HEK293 (cell line): Measurements from ENCODE around the gene ELOVL5.

Experiments used
- CTCF ChIP-seq: fragments of 450-650 bp; formaldehyde crosslinking; IDR thresholded peaks from 2 replicates; pipeline ENCODE4 v1.5.1; 2016; ENCODE audit warnings: missing biosample characterization, missing genetic modification characterization
- MYNN ChIP-seq: fragments of 450-650 bp; formaldehyde crosslinking; IDR thresholded peaks from 2 replicates; pipeline ENCODE4 v1.5.1; 2016; ENCODE audit warnings: missing biosample characterization, missing genetic modification characterization, borderline replicate concordance
- MZF1 ChIP-seq: fragments of 450-650 bp; formaldehyde crosslinking; IDR thresholded peaks from 2 replicates; pipeline ENCODE4 v1.5.1; 2017; ENCODE audit warnings: missing biosample characterization, missing genetic modification characterization, borderline replicate concordance
- ZBTB20 ChIP-seq: fragments of 450-650 bp; formaldehyde crosslinking; IDR thresholded peaks from 2 replicates; pipeline ENCODE4 v1.5.1; 2016; ENCODE audit warnings: missing biosample characterization, missing genetic modification characterization
- ZNF426 ChIP-seq: fragments of 450-650 bp; formaldehyde crosslinking; IDR thresholded peaks from 2 replicates; pipeline ENCODE4 v1.5.1; 2017; ENCODE audit warnings: missing biosample characterization, missing genetic modification characterization, mild to moderate bottlenecking, inconsistent platforms, moderate library complexity
- ZNF513 ChIP-seq: fragments of 450-650 bp; IDR thresholded peaks from 2 replicates; pipeline ENCODE4 v1.5.1; 2018; ENCODE audit warnings: missing biosample characterization, missing genetic modification characterization
- ZNF639 ChIP-seq: fragments of 450-650 bp; formaldehyde crosslinking; IDR thresholded peaks from 2 replicates; pipeline ENCODE4 v1.5.1; 2016; ENCODE audit warnings: missing biosample characterization, missing genetic modification characterization
- ZNF664 ChIP-seq: fragments of 450-650 bp; formaldehyde crosslinking; IDR thresholded peaks from 2 replicates; pipeline ENCODE4 v1.5.1; 2016; ENCODE audit warnings: missing biosample characterization, missing genetic modification characterization
- TF ChIP-seq, protein P1 (sequence below): fragments of 450-650 bp; IDR thresholded peaks from 2 replicates; pipeline ENCODE4 v1.5.1; 2018; ENCODE audit warnings: missing biosample characterization, mild to moderate bottlenecking, missing genetic modification characterization
- TF ChIP-seq, protein P2 (sequence below): fragments of 450-650 bp; formaldehyde crosslinking; IDR thresholded peaks from 2 replicates; pipeline ENCODE4 v1.5.1; 2016; ENCODE audit warnings: missing biosample characterization, missing genetic modification characterization, low read depth
- TF ChIP-seq, protein P3 (sequence below): fragments of 450-650 bp; formaldehyde crosslinking; IDR thresholded peaks from 2 replicates; pipeline ENCODE4 v1.5.1; 2016; ENCODE audit warnings: missing biosample characterization, missing genetic modification characterization
- TF ChIP-seq, protein P4 (sequence below): fragments of 450-650 bp; formaldehyde crosslinking; IDR thresholded peaks from 2 replicates; pipeline ENCODE4 v1.5.1; 2016; ENCODE audit warnings: missing biosample characterization, missing genetic modification characterization, borderline replicate concordance

- no peak for TF ChIP-seq CTCF (tag by site-specific recombination)
- no peak for TF ChIP-seq ZNF639 (tag by site-specific recombination)
- TF ChIP-seq, protein P1, sequence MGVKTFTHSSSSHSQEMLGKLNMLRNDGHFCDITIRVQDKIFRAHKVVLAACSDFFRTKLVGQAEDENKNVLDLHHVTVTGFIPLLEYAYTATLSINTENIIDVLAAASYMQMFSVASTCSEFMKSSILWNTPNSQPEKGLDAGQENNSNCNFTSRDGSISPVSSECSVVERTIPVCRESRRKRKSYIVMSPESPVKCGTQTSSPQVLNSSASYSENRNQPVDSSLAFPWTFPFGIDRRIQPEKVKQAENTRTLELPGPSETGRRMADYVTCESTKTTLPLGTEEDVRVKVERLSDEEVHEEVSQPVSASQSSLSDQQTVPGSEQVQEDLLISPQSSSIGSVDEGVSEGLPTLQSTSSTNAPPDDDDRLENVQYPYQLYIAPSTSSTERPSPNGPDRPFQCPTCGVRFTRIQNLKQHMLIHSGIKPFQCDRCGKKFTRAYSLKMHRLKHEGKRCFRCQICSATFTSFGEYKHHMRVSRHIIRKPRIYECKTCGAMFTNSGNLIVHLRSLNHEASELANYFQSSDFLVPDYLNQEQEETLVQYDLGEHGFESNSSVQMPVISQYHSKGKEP (tag by site-specific recombination), result no peak
- TF ChIP-seq, protein P2, sequence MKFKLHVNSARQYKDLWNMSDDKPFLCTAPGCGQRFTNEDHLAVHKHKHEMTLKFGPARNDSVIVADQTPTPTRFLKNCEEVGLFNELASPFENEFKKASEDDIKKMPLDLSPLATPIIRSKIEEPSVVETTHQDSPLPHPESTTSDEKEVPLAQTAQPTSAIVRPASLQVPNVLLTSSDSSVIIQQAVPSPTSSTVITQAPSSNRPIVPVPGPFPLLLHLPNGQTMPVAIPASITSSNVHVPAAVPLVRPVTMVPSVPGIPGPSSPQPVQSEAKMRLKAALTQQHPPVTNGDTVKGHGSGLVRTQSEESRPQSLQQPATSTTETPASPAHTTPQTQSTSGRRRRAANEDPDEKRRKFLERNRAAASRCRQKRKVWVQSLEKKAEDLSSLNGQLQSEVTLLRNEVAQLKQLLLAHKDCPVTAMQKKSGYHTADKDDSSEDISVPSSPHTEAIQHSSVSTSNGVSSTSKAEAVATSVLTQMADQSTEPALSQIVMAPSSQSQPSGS (tag by site-specific recombination), result no peak
- no peak for TF ChIP-seq MYNN (tag by site-specific recombination)
- TF ChIP-seq, protein P3, sequence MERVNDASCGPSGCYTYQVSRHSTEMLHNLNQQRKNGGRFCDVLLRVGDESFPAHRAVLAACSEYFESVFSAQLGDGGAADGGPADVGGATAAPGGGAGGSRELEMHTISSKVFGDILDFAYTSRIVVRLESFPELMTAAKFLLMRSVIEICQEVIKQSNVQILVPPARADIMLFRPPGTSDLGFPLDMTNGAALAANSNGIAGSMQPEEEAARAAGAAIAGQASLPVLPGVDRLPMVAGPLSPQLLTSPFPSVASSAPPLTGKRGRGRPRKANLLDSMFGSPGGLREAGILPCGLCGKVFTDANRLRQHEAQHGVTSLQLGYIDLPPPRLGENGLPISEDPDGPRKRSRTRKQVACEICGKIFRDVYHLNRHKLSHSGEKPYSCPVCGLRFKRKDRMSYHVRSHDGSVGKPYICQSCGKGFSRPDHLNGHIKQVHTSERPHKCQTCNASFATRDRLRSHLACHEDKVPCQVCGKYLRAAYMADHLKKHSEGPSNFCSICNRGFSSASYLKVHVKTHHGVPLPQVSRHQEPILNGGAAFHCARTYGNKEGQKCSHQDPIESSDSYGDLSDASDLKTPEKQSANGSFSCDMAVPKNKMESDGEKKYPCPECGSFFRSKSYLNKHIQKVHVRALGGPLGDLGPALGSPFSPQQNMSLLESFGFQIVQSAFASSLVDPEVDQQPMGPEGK (tag by site-specific recombination), result no peak
- TF ChIP-seq ZNF664, result no peak
- TF ChIP-seq ZNF426 (tag by site-specific recombination), result no peak
- no peak for TF ChIP-seq ZBTB20
- TF ChIP-seq, protein P4, sequence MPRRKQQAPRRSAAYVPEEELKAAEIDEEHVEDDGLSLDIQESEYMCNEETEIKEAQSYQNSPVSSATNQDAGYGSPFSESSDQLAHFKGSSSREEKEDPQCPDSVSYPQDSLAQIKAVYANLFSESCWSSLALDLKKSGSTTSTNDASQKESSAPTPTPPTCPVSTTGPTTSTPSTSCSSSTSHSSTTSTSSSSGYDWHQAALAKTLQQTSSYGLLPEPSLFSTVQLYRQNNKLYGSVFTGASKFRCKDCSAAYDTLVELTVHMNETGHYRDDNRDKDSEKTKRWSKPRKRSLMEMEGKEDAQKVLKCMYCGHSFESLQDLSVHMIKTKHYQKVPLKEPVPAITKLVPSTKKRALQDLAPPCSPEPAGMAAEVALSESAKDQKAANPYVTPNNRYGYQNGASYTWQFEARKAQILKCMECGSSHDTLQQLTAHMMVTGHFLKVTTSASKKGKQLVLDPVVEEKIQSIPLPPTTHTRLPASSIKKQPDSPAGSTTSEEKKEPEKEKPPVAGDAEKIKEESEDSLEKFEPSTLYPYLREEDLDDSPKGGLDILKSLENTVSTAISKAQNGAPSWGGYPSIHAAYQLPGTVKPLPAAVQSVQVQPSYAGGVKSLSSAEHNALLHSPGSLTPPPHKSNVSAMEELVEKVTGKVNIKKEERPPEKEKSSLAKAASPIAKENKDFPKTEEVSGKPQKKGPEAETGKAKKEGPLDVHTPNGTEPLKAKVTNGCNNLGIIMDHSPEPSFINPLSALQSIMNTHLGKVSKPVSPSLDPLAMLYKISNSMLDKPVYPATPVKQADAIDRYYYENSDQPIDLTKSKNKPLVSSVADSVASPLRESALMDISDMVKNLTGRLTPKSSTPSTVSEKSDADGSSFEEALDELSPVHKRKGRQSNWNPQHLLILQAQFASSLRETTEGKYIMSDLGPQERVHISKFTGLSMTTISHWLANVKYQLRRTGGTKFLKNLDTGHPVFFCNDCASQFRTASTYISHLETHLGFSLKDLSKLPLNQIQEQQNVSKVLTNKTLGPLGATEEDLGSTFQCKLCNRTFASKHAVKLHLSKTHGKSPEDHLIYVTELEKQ, result no peak
- no peak for TF ChIP-seq ZNF513 (tag by site-specific recombination)
- no peak for TF ChIP-seq MZF1 (tag by site-specific recombination)
These were observed 30.9 kb downstream of the ELOVL5 start for GRCh38 chr6:53317861-53318260.
